GM23248 (cell line): ENCODE data around the gene SPOCK2. TPM values are rescaled to one million over a fixed set of nuclear protein-coding genes. Genes with fewer than 3 reads are reported as not detected.

Experiments used
- DNase-seq: peaks from one replicate; pipeline ENCODE4 v3.0.0-alpha.2; 2015
- H2AFZ ChIP-seq: fragments of 200-600 bp; sonication (generic); 2 replicates; pipeline ENCODE4 v1.6.1; 2016; ENCODE audit warnings: antibody characterized with exemption
- H3F3A ChIP-seq: fragments of 200-600 bp; sonication (generic); 2 replicates; pipeline ENCODE4 v1.6.1; 2016; ENCODE audit warnings: mild to moderate bottlenecking, antibody characterized with exemption, mixed run types; ENCODE audit not compliant: insufficient read depth
- H3K27ac ChIP-seq: fragments of 200-600 bp; sonication (generic); 2 replicates; pipeline ENCODE4 v1.5.1; 2016; ENCODE audit warnings: mild to moderate bottlenecking
- H3K27me3 ChIP-seq: fragments of 200-600 bp; sonication (generic); replicated peaks from 2 replicates; pipeline ENCODE4 v1.6.1; 2016; ENCODE audit warnings: mild to moderate bottlenecking; ENCODE audit not compliant: insufficient read depth
- H3K36me3 ChIP-seq: fragments of 200-600 bp; sonication (generic); 2 replicates; pipeline ENCODE4 v1.6.1; 2016; ENCODE audit warnings: low read depth, mild to moderate bottlenecking
- H3K4me1 ChIP-seq: fragments of 200-600 bp; sonication (generic); 2 replicates; pipeline ENCODE4 v1.6.1; 2016; ENCODE audit warnings: mild to moderate bottlenecking; ENCODE audit not compliant: insufficient read depth
- H3K4me2 ChIP-seq: fragments of 200-600 bp; sonication (generic); one replicate; pipeline ENCODE4 v1.6.1; 2016; ENCODE audit warnings: mild to moderate bottlenecking; ENCODE audit not compliant: unreplicated experiment
- H3K4me3 ChIP-seq: fragments of 200-600 bp; sonication (generic); 2 replicates; pipeline ENCODE4 v1.5.1; 2016; ENCODE audit warnings: mild to moderate bottlenecking
- H3K79me2 ChIP-seq: fragments of 200-600 bp; sonication (generic); 2 replicates; pipeline ENCODE4 v1.6.1; 2016; ENCODE audit warnings: mild to moderate bottlenecking; ENCODE audit not compliant: insufficient read depth
- H3K9ac ChIP-seq: fragments of 200-600 bp; sonication (generic); 2 replicates; pipeline ENCODE4 v1.6.1; 2016; ENCODE audit warnings: mild to moderate bottlenecking
- H3K9me2 ChIP-seq: fragments of 200-600 bp; sonication (generic); 2 replicates; pipeline ENCODE4 v1.6.1; 2016; ENCODE audit warnings: mixed run types, mild to moderate bottlenecking, moderate library complexity; ENCODE audit not compliant: insufficient read depth
- H3K9me3 ChIP-seq: fragments of 200-600 bp; sonication (generic); one replicate; pipeline ENCODE4 v1.6.1; 2017; ENCODE audit warnings: low read depth
- H4K20me1 ChIP-seq: fragments of 200-600 bp; sonication (generic); 2 replicates; pipeline ENCODE4 v1.6.0; 2016; ENCODE audit not compliant: insufficient read depth
- EZH2 ChIP-seq: fragments of 200-600 bp; sonication (generic); IDR thresholded peaks from 2 replicates; pipeline ENCODE4 v1.6.1; 2018; ENCODE audit warnings: antibody characterized with exemption, mild to moderate bottlenecking; ENCODE audit not compliant: insufficient read depth, poor library complexity, severe bottlenecking
- EZH2phosphoT487 ChIP-seq: fragments of 200-600 bp; sonication (generic); IDR thresholded peaks from 2 replicates; pipeline ENCODE4 v1.6.1; 2018; ENCODE audit warnings: antibody characterized with exemption, moderate library complexity, mild to moderate bottlenecking, low read depth; ENCODE audit not compliant: insufficient read depth
- WGBS, 2 experiments: methylation state at CpG; one replicate each; pipeline ENCODE4 v1.1.6; 2015 to 2017; ENCODE audit warnings: low lambda C conversion rate in 2 of 2, low coverage in 1 of 2; ENCODE audit errors: missing lambda C conversion rate in 2 of 2; 5-methylcytosine and 5-hydroxymethylcytosine counted together
- in situ Hi-C: fragments of 300-500 bp; cut with MboI; formaldehyde crosslinking; loops from 2 replicates; pipeline ENCODE4 v1.15.0; 2020
- polyA plus RNA-seq: library from polyadenylated mRNA; unstranded; fragments of >200 nt; fragmentation: Nextera tagmentation; extraction: Ambion mirVana; gene quantifications from 2 replicates; pipeline ENCODE4 v1.2.1, GENCODE V29; 2016
- total RNA-seq: library from RNA; depleted of rRNA; stranded (reverse); fragments of >200 nt; shearing (Covaris generic); gene quantifications from 2 replicates; pipeline ENCODE4 v1.2.3, GENCODE V29; 2014

The SPOCK2 gene
- total and polyA plus RNA-seq, 2 experiments from 2014 or later, result 0.04 TPM; not detected in 1

- no peaks in the 10 kb centered on the region for H3K27me3 ChIP-seq
- in situ Hi-C loops, result no loop called here
- TF ChIP-seq EZH2 (no peak), EZH2phosphoT487 (no peak)
- H3K36me3 ChIP-seq, result no peaks in the 10 kb centered on the region
- no peak overlapping the region for H3K4me3 ChIP-seq
- peak; percentile 63 for DNase-seq
- H3K79me2 ChIP-seq, result no peaks in the 10 kb centered on the region
- peaks cover 17% of the 10 kb centered on the region for H3F3A ChIP-seq
- no peaks in the 10 kb centered on the region for H4K20me1 ChIP-seq
- no peak overlapping the region for H3K9ac ChIP-seq
- no peaks in the 10 kb centered on the region for H3K9me3 ChIP-seq
- H2AFZ ChIP-seq, result no peak overlapping the region
- peaks cover 15% of the 10 kb centered on the region for H3K4me1 ChIP-seq
- no peak overlapping the region for H3K4me2 ChIP-seq
- no peak overlapping the region for H3K27ac ChIP-seq
- H3K9me2 ChIP-seq, result no peaks in the 10 kb centered on the region
- 81 to 92% methylated on average over 3 of the region's 3 CpGs for WGBS, 2 experiments
Observed at GRCh38 chr10:72126184-72126871, 38.0 kb upstream of the SPOCK2 start.

DNA sequence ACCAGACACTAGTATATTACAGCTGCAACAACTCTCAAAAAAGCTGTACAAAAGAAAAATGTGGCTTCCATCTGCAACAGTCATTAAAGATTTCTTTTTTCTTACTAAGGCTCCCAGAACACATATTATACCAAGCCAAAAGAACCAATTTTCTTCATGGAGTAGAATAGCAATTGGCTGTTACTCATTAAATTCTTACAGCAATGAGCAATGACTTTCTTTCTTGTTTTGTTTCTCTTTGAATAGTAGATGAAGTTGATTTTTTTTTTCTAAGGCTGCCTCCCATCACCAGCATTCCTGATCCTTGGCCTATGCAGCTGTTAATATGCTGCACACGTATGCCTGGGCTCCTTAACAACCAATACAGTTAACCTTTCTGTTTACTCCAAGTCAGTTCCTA lies 36.6 kb upstream of the SPOCK2 start:
- H4K20me1 ChIP-seq, result no peaks in the 10 kb centered on the region
- in situ Hi-C loops, result no loop called here
- DNase-seq, result peak; percentile 72
- H3K27ac ChIP-seq, result peak overlapping the region; percentile 63
- H2AFZ ChIP-seq, result no peak overlapping the region
- peaks cover 15% of the 10 kb centered on the region for H3K4me1 ChIP-seq
- H3K9me2 ChIP-seq, result no peaks in the 10 kb centered on the region
- H3K9ac ChIP-seq, result peak overlapping the region; percentile 48
- H3K4me3 ChIP-seq, result no peak overlapping the region
- no peak for TF ChIP-seq EZH2
- no peak for TF ChIP-seq EZH2phosphoT487
- no peaks in the 10 kb centered on the region for H3K79me2 ChIP-seq
- no peaks in the 10 kb centered on the region for H3K9me3 ChIP-seq
- no peaks in the 10 kb centered on the region for H3K36me3 ChIP-seq
- peaks cover 17% of the 10 kb centered on the region for H3F3A ChIP-seq
- WGBS, 2 experiments, result 37 to 43% methylated on average over 1 of the region's 1 CpG
- peak overlapping the region; percentile 41 for H3K4me2 ChIP-seq
- no peaks in the 10 kb centered on the region for H3K27me3 ChIP-seq

DNA sequence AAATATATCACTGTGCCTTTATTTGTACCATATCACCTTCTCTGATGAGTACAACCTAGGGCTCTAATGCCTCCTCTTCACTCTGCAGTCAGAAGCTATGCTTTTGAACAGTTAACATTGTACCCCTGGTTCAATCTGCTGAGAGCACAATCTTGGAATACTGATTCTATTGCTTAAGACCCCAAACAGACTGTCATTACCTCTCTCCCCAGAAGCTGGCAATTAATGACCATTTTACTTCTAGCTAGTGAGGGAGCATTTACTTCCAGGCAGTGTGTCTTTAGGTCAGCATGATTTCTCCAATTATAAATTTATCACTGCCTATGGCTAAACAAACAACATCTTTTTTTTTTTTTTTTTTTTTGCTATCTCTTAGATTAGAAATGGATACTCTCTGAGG lies 36.0 kb upstream of the SPOCK2 start:
- H3K36me3 ChIP-seq, result no peaks in the 10 kb centered on the region
- in situ Hi-C loops, result no loop called here
- H4K20me1 ChIP-seq, result no peaks in the 10 kb centered on the region
- peak overlapping the region; percentile 41 for H3K4me2 ChIP-seq
- no peaks in the 10 kb centered on the region for H3K27me3 ChIP-seq
- TF ChIP-seq EZH2phosphoT487 (no peak), EZH2 (no peak)
- no peak overlapping the region for H3K9ac ChIP-seq
- H3K79me2 ChIP-seq, result no peaks in the 10 kb centered on the region
- H2AFZ ChIP-seq, result no peak overlapping the region
- H3K9me2 ChIP-seq, result no peaks in the 10 kb centered on the region
- peak overlapping the region; percentile 63; the same call in 1 of the 2 replicates for H3K27ac ChIP-seq
- no peak for DNase-seq
- H3K9me3 ChIP-seq, result no peaks in the 10 kb centered on the region
- H3K4me1 ChIP-seq, result peaks cover 15% of the 10 kb centered on the region
- H3K4me3 ChIP-seq, result no peak overlapping the region
- H3F3A ChIP-seq, result peaks cover 17% of the 10 kb centered on the region

DNA sequence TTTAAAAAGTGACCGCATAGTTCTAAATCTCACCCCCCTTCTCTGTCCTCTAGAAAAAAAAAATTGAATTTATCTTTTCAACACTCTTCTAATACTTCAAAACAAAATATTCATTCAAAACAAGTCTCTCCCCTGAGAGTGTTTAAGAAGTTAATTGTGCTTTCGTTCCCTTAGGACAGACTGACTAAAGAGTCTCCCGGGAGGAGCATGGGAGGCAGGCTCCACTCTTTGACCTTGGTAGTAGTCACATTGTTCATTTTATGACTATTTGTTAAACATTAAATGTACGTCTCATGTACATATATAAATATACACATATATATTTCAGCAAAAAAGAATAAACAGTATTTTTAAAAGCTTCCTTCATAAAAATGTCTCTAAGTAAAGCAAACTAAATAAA lies 35.3 kb upstream of the SPOCK2 start:
- Histone ChIP-seq H3K9me3 (no peaks in the 10 kb centered on the region), H3K27me3 (no peaks in the 10 kb centered on the region), H3K9me2 (no peaks in the 10 kb centered on the region), H3K4me3 (no peak overlapping the region), H2AFZ (no peak overlapping the region), H3K4me1 (peaks cover 15% of the 10 kb centered on the region), H3K27ac (no peak overlapping the region), H3F3A (peaks cover 17% of the 10 kb centered on the region), H3K79me2 (no peaks in the 10 kb centered on the region), H3K9ac (no peak overlapping the region), H4K20me1 (no peaks in the 10 kb centered on the region), H3K36me3 (no peaks in the 10 kb centered on the region), H3K4me2 (no peak overlapping the region)
- DNase-seq, result no peak
- 87 to 88% methylated on average over 4 of the region's 4 CpGs for WGBS, 2 experiments
- TF ChIP-seq EZH2 (no peak), EZH2phosphoT487 (no peak)
- in situ Hi-C loops, result no loop called here

DNA sequence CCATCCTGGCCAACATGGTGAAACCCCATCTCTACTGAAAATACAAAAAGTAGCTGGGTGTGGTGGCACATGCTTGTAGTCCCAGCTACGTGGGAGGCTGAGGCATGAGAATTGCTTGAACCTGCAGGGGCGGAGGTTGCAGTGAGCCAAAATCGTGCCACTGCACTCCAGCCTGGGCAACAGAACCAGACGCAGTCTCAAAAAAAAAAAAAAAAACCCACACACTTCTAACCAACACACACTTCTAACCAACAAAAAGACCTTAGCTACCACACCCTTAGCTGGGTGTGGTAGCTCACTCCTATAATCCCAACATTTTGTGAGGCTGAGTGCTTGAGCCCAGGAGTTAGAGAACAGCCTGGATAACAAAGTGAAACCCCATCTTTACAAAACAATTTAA lies 33.9 kb upstream of the SPOCK2 start:
- no peak for TF ChIP-seq EZH2
- no peak for TF ChIP-seq EZH2phosphoT487
- in situ Hi-C loops, result no loop called here
- Histone ChIP-seq H2AFZ (no peak overlapping the region), H3K4me2 (no peak overlapping the region), H3K9me3 (no peaks in the 10 kb centered on the region), H3K79me2 (no peaks in the 10 kb centered on the region), H3K27me3 (no peaks in the 10 kb centered on the region), H3F3A (peaks cover 17% of the 10 kb centered on the region), H3K36me3 (no peaks in the 10 kb centered on the region; the same call in 1 of the 2 replicates), H3K9me2 (no peaks in the 10 kb centered on the region), H3K9ac (no peak overlapping the region), H4K20me1 (no peaks in the 10 kb centered on the region), H3K4me1 (peaks cover 15% of the 10 kb centered on the region), H3K27ac (no peak overlapping the region), H3K4me3 (no peak overlapping the region)
- DNase-seq, result no peak
- 92 to 100% methylated on average over 4 of the region's 4 CpGs for WGBS, 2 experiments
